GM23338 (cell line): ENCODE results near the gene FBXO28. TPM values are rescaled to one million over a fixed set of nuclear protein-coding genes. Genes with fewer than 3 reads are reported as not detected.

Experiments
- ATAC-seq: fragments of 200-7000 bp; cut with Tn5 transposase; 3 replicates; pipeline ENCODE4 v1.9.1; 2020
- DNase-seq: peaks from one replicate; pipeline ENCODE4 v3.0.0-alpha.2; 2015; ENCODE audit warnings: low spot score
- H2AFZ ChIP-seq: fragments of 200-600 bp; sonication (generic); 2 replicates; pipeline ENCODE4 v1.8.0; 2016; ENCODE audit warnings: antibody characterized with exemption, mild to moderate bottlenecking, moderate library complexity
- H3F3A ChIP-seq: fragments of 200-600 bp; sonication (generic); replicated peaks from 2 replicates; pipeline ENCODE4 v1.8.0; 2017; ENCODE audit warnings: antibody characterized with exemption, mixed run types, low read depth
- H3K27ac ChIP-seq: fragments of 200-600 bp; sonication (generic); 2 replicates; pipeline ENCODE4 v1.6.1; 2016; ENCODE audit warnings: low read depth
- H3K27me3 ChIP-seq: fragments of 200-600 bp; sonication (generic); 2 replicates; pipeline ENCODE4 v1.8.0; 2016; ENCODE audit warnings: mild to moderate bottlenecking, mixed run types, moderate library complexity; ENCODE audit not compliant: insufficient read depth
- H3K36me3 ChIP-seq: fragments of 200-600 bp; sonication (generic); 2 replicates; pipeline ENCODE4 v1.8.0; 2016; ENCODE audit warnings: mild to moderate bottlenecking; ENCODE audit not compliant: insufficient read depth
- H3K4me1 ChIP-seq: fragments of 200-600 bp; sonication (generic); 2 replicates; pipeline ENCODE4 v1.8.0; 2016; ENCODE audit warnings: mild to moderate bottlenecking, moderate library complexity; ENCODE audit not compliant: insufficient read depth
- H3K4me2 ChIP-seq: fragments of 200-600 bp; sonication (generic); 2 replicates; pipeline ENCODE4 v1.7.1; 2017; ENCODE audit warnings: mixed run types
- H3K4me3 ChIP-seq: fragments of 200-600 bp; sonication (generic); 2 replicates; pipeline ENCODE4 v1.6.1; 2016; ENCODE audit warnings: mixed run types
- H3K79me2 ChIP-seq: fragments of 200-600 bp; sonication (generic); replicated peaks from 2 replicates; pipeline ENCODE4 v1.8.0; 2017; ENCODE audit warnings: mild to moderate bottlenecking; ENCODE audit not compliant: insufficient read depth
- H3K9me2 ChIP-seq: fragments of 200-600 bp; sonication (generic); 2 replicates; pipeline ENCODE4 v1.8.0; 2017; ENCODE audit not compliant: insufficient read depth
- H4K20me1 ChIP-seq: fragments of 200-600 bp; sonication (generic); replicated peaks from 2 replicates; pipeline ENCODE4 v1.8.0; 2017; ENCODE audit warnings: mild to moderate bottlenecking; ENCODE audit not compliant: insufficient read depth
- H3K27ac Mint-ChIP-seq: 2 replicates; pipeline ENCODE4 v1.8.0; 2020; ENCODE audit warnings: inconsistent platforms, mild to moderate bottlenecking, moderate library complexity, mixed read lengths
- H3K27me3 Mint-ChIP-seq: 3 replicates; pipeline ENCODE4 v1.8.0; 2022; ENCODE audit warnings: low read depth, mild to moderate bottlenecking, moderate library complexity, mixed read lengths, inconsistent platforms; ENCODE audit not compliant: insufficient read depth, poor library complexity
- H3K36me3 Mint-ChIP-seq: 3 replicates; pipeline ENCODE4 v1.8.0; 2021; ENCODE audit warnings: low read depth, mild to moderate bottlenecking, inconsistent platforms, moderate library complexity, mixed read lengths
- H3K4me1 Mint-ChIP-seq: 3 replicates; pipeline ENCODE4 v1.8.0; 2020; ENCODE audit warnings: mild to moderate bottlenecking, inconsistent platforms, mixed read lengths
- H3K4me3 Mint-ChIP-seq: 3 replicates; pipeline ENCODE4 v1.8.0; 2021; ENCODE audit warnings: moderate library complexity, mild to moderate bottlenecking, inconsistent platforms, mixed read lengths
- H3K9me3 Mint-ChIP-seq: 3 replicates; pipeline ENCODE4 v1.8.0; 2020; ENCODE audit warnings: moderate library complexity, mild to moderate bottlenecking, inconsistent platforms, mixed read lengths
- CREB1 ChIP-seq: fragments of 250-450 bp; sonication (Bioruptor Pico); IDR thresholded peaks from 2 replicates; pipeline ENCODE4 v1.5.0; 2020; ENCODE audit warnings: low read depth, mild to moderate bottlenecking, moderate library complexity
- ETS1 ChIP-seq: IDR thresholded peaks from 2 replicates; pipeline ENCODE4 v1.6.1; 2016; ENCODE audit warnings: antibody characterized with exemption
- EZH2 ChIP-seq: fragments of 200-600 bp; sonication (generic); IDR thresholded peaks from one replicate; pipeline ENCODE4 v1.8.0; 2017; ENCODE audit warnings: antibody characterized with exemption, mild to moderate bottlenecking, low read depth; ENCODE audit not compliant: unreplicated experiment
- JUNB ChIP-seq: IDR thresholded peaks from one replicate; pipeline ENCODE4 v1.6.1; 2016; ENCODE audit warnings: antibody characterized with exemption; ENCODE audit not compliant: unreplicated experiment
- NANOG ChIP-seq: IDR thresholded peaks from 2 replicates; pipeline ENCODE4 v1.6.1; 2016; ENCODE audit warnings: antibody characterized with exemption, borderline replicate concordance
- POLR2AphosphoS5 ChIP-seq: IDR thresholded peaks from 2 replicates; pipeline ENCODE4 v1.6.1; 2016; ENCODE audit warnings: antibody characterized with exemption, low read depth
- REST ChIP-seq: IDR thresholded peaks from one replicate; pipeline ENCODE4 v1.6.1; 2018; ENCODE audit warnings: antibody characterized with exemption; ENCODE audit not compliant: unreplicated experiment
- STAT1 ChIP-seq: IDR thresholded peaks from one replicate; pipeline ENCODE4 v1.6.1; 2016; ENCODE audit warnings: antibody characterized with exemption; ENCODE audit not compliant: unreplicated experiment
- ZNF114 ChIP-seq: fragments of 250-450 bp; sonication (Bioruptor Pico); IDR thresholded peaks from 2 replicates; pipeline ENCODE4 v1.5.0; 2020; ENCODE audit warnings: mild to moderate bottlenecking, moderate library complexity
- ZNF331 ChIP-seq: fragments of 250-450 bp; sonication (Bioruptor Pico); IDR thresholded peaks from 2 replicates; pipeline ENCODE4 v1.5.0; 2020; ENCODE audit warnings: low read depth, mild to moderate bottlenecking, moderate library complexity
- ZNF462 ChIP-seq: fragments of 250-450 bp; sonication (Bioruptor Pico); IDR thresholded peaks from 2 replicates; pipeline ENCODE4 v1.5.0; 2020; ENCODE audit warnings: mild to moderate bottlenecking, moderate library complexity
- polyA plus RNA-seq: library from polyadenylated mRNA; unstranded; fragments of >200 nt; fragmentation: Nextera tagmentation; extraction: Ambion mirVana; gene quantifications from 2 replicates; pipeline ENCODE4 v1.2.1, GENCODE V29; 2016
- total RNA-seq: library from RNA; depleted of rRNA; stranded (reverse); fragments of >200 nt; shearing (Covaris generic); gene quantifications from 2 replicates; pipeline ENCODE4 v1.2.3, GENCODE V29; 2014

The FBXO28 gene
- total and polyA plus RNA-seq, 2 experiments from 2014 or later, result 16.9 to 45.2 TPM

- no peak for TF ChIP-seq REST
Observed at GRCh38 chr1:224162768-224163167, 48.9 kb downstream of the FBXO28 start (continued).

GRCh38 chr1:224163311-224163710, 49.4 kb downstream of the FBXO28 start:
- H3K4me3 Mint-ChIP-seq, result no peak overlapping the region
- no peaks in the 10 kb centered on the region for H3K79me2 ChIP-seq
- H3K4me1 ChIP-seq, result peaks cover 8% of the 10 kb centered on the region
- peaks cover 16% of the 10 kb centered on the region for H3F3A ChIP-seq
- H2AFZ ChIP-seq, result no peak overlapping the region
- peaks cover 19% of the 10 kb centered on the region; the same call in 2 of the 3 replicates for H3K36me3 Mint-ChIP-seq
- H3K27me3 Mint-ChIP-seq, result no peaks in the 10 kb centered on the region
- H3K4me2 ChIP-seq, result no peak overlapping the region
- H3K36me3 ChIP-seq, result peaks cover 6% of the 10 kb centered on the region; the same call in 1 of the 2 replicates
- H3K9me3 Mint-ChIP-seq, result no peaks in the 10 kb centered on the region
- DNase-seq, result no peak
- H3K27me3 ChIP-seq, result no peaks in the 10 kb centered on the region
- no peaks in the 10 kb centered on the region for H3K9me2 ChIP-seq
- peak overlapping the region; percentile 95; the same call in 1 of the 2 replicates for H3K27ac Mint-ChIP-seq
- ATAC-seq, result no peak
- no peaks in the 10 kb centered on the region for H4K20me1 ChIP-seq
- peak overlapping the region; percentile 83 for H3K27ac ChIP-seq
- H3K4me1 Mint-ChIP-seq, result peaks cover 24% of the 10 kb centered on the region
- no peak overlapping the region for H3K4me3 ChIP-seq
- no peak for TF ChIP-seq ZNF462 (CRISPR knock-in tag)
- no peak for TF ChIP-seq ETS1
- TF ChIP-seq POLR2AphosphoS5, result no peak
- no peak for TF ChIP-seq ZNF331
- TF ChIP-seq ZNF114, result no peak
- TF ChIP-seq EZH2, result no peak
- no peak for TF ChIP-seq REST
- TF ChIP-seq CREB1 (CRISPR knock-in tag), result no peak
- TF ChIP-seq NANOG, result no peak
- TF ChIP-seq JUNB, result no peak
- no peak for TF ChIP-seq STAT1
